IgD-negative memory B cell (primary cell): ENCODE results near the gene THOC5. TPM values are rescaled to one million over a fixed set of nuclear protein-coding genes. Genes with fewer than 3 reads are reported as not detected.
"Not testable (repeated sequence)": the region's sequence is repeated elsewhere in the genome, so short reads cannot be mapped to it uniquely, and the experiment has no call there.

Experiments
- H3K27ac Mint-ChIP-seq, 3 donors: one replicate each; pipeline ENCODE4 v1.8.0; 2020 to 2022; ENCODE audit warnings: mild to moderate bottlenecking in 3 of 3, mixed read lengths in 3 of 3, moderate library complexity in 1 of 3
- H3K27me3 Mint-ChIP-seq: one replicate; pipeline ENCODE4 v1.8.0; 2021; ENCODE audit warnings: mixed read lengths
- H3K36me3 Mint-ChIP-seq: one replicate; pipeline ENCODE4 v1.8.0; 2020; ENCODE audit warnings: mild to moderate bottlenecking, mixed read lengths
- H3K4me1 Mint-ChIP-seq, 3 donors: one replicate each; pipeline ENCODE4 v1.8.0; 2020 to 2022; ENCODE audit warnings: mixed read lengths in 3 of 3, mild to moderate bottlenecking in 1 of 3
- H3K4me3 Mint-ChIP-seq, 4 donors: one replicate each; pipeline ENCODE4 v1.8.0; 2020 to 2022; ENCODE audit warnings: mild to moderate bottlenecking in 4 of 4, mixed read lengths in 4 of 4, moderate library complexity in 3 of 4
- H3K9me3 Mint-ChIP-seq, 3 donors: one replicate each; pipeline ENCODE4 v1.8.0; 2020 to 2021; ENCODE audit warnings: mixed read lengths in 3 of 3, mild to moderate bottlenecking in 1 of 3
- polyA plus RNA-seq: library from polyadenylated mRNA; unstranded; fragments of 300-500 nt; fragmentation: Illumina TruSeq; gene quantifications from one replicate; pipeline ENCODE4 v1.2.3, GENCODE V29; 2021

The THOC5 gene
- polyA plus RNA-seq, 1 donor from 2014 or later: 30.1 TPM

DNA sequence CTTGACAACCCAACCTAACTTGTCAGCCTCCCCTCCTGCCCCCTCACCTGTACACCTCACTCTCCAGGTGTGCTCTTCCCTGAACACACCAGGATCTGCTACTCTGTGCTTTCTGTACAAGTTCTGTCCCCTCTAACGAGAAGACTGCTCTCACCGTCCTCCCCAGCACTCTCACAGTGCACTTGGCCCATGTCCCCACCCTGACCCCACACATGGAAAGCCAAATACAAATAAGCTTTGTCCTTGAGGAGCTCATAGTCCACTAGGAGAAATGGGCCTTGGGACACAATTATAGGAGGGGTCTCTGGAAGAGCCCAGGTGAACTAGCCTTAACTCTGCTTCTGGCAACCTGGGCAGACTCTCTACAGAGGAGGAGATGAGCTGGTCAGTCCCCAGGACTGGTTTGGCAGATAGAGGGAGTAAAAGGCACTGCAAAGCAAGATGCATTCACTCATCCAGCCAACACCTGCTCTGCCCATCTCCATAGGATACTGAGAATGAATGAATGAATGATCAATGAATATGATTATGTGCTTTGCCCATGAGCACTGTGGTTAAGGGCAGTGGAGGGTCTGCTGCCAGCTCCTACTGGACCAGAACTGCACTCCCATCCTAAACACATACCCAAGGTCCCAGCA lies 17.5 kb upstream of the THOC5 start:
- Mint-ChIP-seq H3K36me3 (peaks cover 5% of the 10 kb centered on the region), H3K27ac (no peak overlapping the region), H3K4me3 (no peak overlapping the region), H3K27me3 (no peaks in the 10 kb centered on the region), H3K9me3 (no peaks in the 10 kb centered on the region), H3K4me1 (no peaks in the 10 kb centered on the region)

DNA sequence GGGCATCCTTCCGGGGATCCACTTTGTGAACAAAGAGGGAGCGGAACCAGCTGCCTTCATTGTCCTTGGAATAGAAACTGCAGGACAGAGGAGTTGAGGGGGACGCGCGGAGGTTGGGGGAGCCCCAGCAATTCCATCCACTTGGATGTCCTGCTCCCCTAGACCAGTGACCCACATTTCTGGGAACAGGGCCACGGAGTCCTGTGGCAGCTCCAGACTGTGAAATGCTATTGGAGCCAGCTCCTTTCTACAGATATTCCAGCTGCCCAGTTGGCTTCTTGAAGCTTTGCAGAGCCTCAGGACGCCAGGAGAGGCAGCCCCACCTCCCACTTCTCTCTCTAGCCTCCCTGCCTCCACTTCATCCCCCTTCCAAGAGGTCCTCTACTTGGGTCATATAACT lies 16.9 kb upstream of the THOC5 start:
- no peak overlapping the region for H3K4me3 Mint-ChIP-seq
- H3K9me3 Mint-ChIP-seq: no peaks in the 10 kb centered on the region
- no peaks in the 10 kb centered on the region for H3K4me1 Mint-ChIP-seq
- peaks cover 5% of the 10 kb centered on the region for H3K36me3 Mint-ChIP-seq
- no peaks in the 10 kb centered on the region for H3K27me3 Mint-ChIP-seq
- no peak overlapping the region for H3K27ac Mint-ChIP-seq

GRCh38 chr22:29569011-29569678 lies 15.6 kb upstream of the THOC5 start:
- H3K27ac Mint-ChIP-seq: no peak overlapping the region
- no peaks in the 10 kb centered on the region for H3K9me3 Mint-ChIP-seq
- peaks cover 5% of the 10 kb centered on the region for H3K36me3 Mint-ChIP-seq
- H3K27me3 Mint-ChIP-seq: no peaks in the 10 kb centered on the region
- H3K4me3 Mint-ChIP-seq: no peak overlapping the region
- no peaks in the 10 kb centered on the region for H3K4me1 Mint-ChIP-seq

- Mint-ChIP-seq H3K27me3 (no peaks in the 10 kb centered on the region), H3K4me3 (no peak overlapping the region), H3K4me1 (no peaks in the 10 kb centered on the region), H3K36me3 (peaks cover 5% of the 10 kb centered on the region), H3K27ac (peak overlapping the region in 1 of 3 donors; percentile 5), H3K9me3 (no peaks in the 10 kb centered on the region)
Observed at GRCh38 chr22:29567338-29567737, 13.8 kb upstream of the THOC5 start.

DNA sequence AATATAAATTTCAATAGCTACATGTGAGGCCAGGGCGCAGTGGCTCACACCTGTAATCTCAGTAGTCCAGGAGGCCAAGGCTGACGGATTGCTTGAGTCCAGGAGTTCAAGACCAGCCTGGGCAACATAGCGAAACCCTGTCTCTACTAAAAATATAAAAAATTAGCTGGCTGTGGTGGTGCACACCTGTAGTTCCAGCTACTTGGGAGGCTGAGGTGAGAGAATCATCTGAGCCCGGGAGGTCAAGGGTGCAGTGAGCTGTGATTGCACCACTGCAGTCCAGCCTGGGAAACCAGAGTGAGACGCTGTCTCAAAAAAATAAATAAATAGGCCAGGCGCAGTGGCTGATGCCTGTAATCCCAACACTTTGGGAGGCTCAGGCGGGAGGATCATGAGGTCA lies 13.0 kb upstream of the THOC5 start:
- not testable (repeated sequence) for H3K9me3 Mint-ChIP-seq, H3K27ac Mint-ChIP-seq, H3K4me1 Mint-ChIP-seq, H3K4me3 Mint-ChIP-seq, H3K36me3 Mint-ChIP-seq, H3K27me3 Mint-ChIP-seq

GRCh38 chr22:29563652-29564460 lies 10.3 kb upstream of the THOC5 start:
- H3K9me3 Mint-ChIP-seq: no peaks in the 10 kb centered on the region
- peak overlapping the region in 1 of 3 donors; percentile 78 for H3K27ac Mint-ChIP-seq
- no peaks in the 10 kb centered on the region for H3K27me3 Mint-ChIP-seq
- no peak overlapping the region for H3K4me3 Mint-ChIP-seq
- peaks cover 4% of the 10 kb centered on the region for H3K36me3 Mint-ChIP-seq
- H3K4me1 Mint-ChIP-seq: no peaks in the 10 kb centered on the region

GRCh38 chr22:29559853-29560252 lies 6.3 kb upstream of the THOC5 start:
- Mint-ChIP-seq H3K36me3 (no peaks in the 10 kb centered on the region), H3K9me3 (no peaks in the 10 kb centered on the region), H3K27ac (no peak overlapping the region), H3K4me3 (no peak overlapping the region), H3K27me3 (no peaks in the 10 kb centered on the region), H3K4me1 (peaks cover 0 to 3% (median 0%) of the 10 kb centered on the region in 3 donors)

- H3K27ac Mint-ChIP-seq: peak overlapping the region in 1 of 3 donors; percentile 24
- peaks cover 0 to 3% (median 0%) of the 10 kb centered on the region in 3 donors for H3K4me1 Mint-ChIP-seq
- H3K36me3 Mint-ChIP-seq: no peaks in the 10 kb centered on the region
- H3K4me3 Mint-ChIP-seq: peak overlapping the region in 1 of 4 donors; percentile 6
- no peaks in the 10 kb centered on the region for H3K9me3 Mint-ChIP-seq
- H3K27me3 Mint-ChIP-seq: no peaks in the 10 kb centered on the region
Observed at GRCh38 chr22:29559030-29559429, 5.5 kb upstream of the THOC5 start.

GRCh38 chr22:29555065-29555644 lies 1.6 kb upstream of the THOC5 start:
- peak overlapping the region in 2 of 4 donors; percentile 66 to 75 for H3K4me3 Mint-ChIP-seq

DNA sequence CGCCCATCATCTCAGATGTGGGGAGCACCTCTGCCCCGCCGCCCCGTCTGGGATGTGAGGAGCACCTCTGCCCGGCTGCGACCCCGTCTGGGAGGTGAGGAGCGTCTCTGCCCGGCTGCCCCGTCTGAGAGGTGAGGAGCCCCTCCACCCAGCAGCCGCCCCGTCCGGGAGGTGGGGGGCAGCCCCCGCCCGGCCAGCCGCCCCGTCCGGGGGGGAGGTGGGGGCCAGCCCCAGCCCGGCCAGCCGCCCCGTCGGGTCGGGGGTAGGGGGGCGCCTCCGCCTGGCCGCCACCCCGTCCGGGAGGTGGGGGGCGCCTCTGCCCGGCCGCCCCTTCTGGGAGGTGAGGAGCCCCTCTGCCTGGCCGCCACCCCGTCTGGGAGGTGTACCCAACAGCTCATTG lies 1.2 kb downstream of the THOC5 start:
- not testable (repeated sequence) for H3K36me3 Mint-ChIP-seq, H3K27ac Mint-ChIP-seq, H3K27me3 Mint-ChIP-seq, H3K9me3 Mint-ChIP-seq
- Mint-ChIP-seq H3K4me3 (peak overlapping the region in 1 of 4 donors; percentile 85), H3K4me1 (peaks cover 8 to 20% (median 10%) of the 10 kb centered on the region in 3 donors)

More at GRCh38 chr22:29555065-29555644, 1.6 kb upstream of the THOC5 start:
- Mint-ChIP-seq H3K9me3 (no peaks in the 10 kb centered on the region), H3K4me1 (peaks cover 5 to 11% (median 10%) of the 10 kb centered on the region in 3 donors), H3K27ac (peak overlapping the region in 2 of 3 donors; percentile 9 to 84), H3K36me3 (no peaks in the 10 kb centered on the region), H3K27me3 (no peaks in the 10 kb centered on the region)

DNA sequence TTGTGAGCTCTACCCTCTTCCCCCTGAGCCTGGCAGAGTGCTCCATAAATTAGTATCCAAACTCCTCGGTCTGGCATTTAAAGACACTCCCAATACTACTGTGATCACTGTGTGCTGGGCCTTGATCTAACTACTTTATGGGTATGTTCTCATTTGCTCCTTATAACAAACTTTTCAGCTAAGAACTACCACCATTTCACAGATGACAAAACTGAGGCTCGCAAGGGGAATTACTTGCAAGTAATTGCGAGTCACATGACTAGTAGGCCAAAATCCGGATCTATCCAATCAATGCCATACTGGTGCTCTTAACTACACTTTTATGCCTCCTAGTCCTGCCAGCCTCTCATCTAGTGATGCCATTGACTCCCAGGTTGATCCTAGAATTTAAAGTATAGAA lies 3.6 kb downstream of the THOC5 start:
- peaks cover 9% of the 10 kb centered on the region for H3K36me3 Mint-ChIP-seq
- peak overlapping the region in 1 of 3 donors; percentile 7 for H3K27ac Mint-ChIP-seq
- H3K27me3 Mint-ChIP-seq: no peaks in the 10 kb centered on the region
- H3K4me1 Mint-ChIP-seq: peaks cover 8 to 20% (median 11%) of the 10 kb centered on the region in 3 donors
- H3K9me3 Mint-ChIP-seq: no peaks in the 10 kb centered on the region
- peak overlapping the region in 1 of 4 donors; percentile 55 for H3K4me3 Mint-ChIP-seq

GRCh38 chr22:29545045-29545444 lies 8.5 kb downstream of the THOC5 start:
- not testable (repeated sequence) for H3K27ac Mint-ChIP-seq, H3K27me3 Mint-ChIP-seq, H3K36me3 Mint-ChIP-seq, H3K9me3 Mint-ChIP-seq, H3K4me3 Mint-ChIP-seq
- H3K4me1 Mint-ChIP-seq: peaks cover 7 to 15% (median 8%) of the 10 kb centered on the region in 3 donors

DNA sequence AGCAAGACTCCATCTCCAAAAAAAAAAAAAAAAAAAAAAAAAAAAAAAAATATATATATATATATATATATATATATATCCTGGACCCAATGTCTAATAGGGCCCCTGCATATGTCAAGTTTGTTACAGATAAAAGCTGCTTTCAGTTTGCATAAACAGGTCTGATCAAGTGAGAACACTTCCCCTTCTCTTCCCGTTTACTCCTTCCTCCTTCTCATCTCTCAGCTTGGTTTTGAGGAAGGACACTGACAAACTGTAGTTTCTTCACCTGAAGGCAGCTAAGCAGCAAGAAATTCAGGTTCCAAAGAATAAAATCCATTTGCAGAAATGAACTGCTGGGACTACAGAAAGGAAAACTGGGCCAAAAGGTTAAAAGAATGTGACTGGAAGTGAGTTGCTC lies 11.7 kb downstream of the THOC5 start:
- Mint-ChIP-seq H3K27me3 (no peaks in the 10 kb centered on the region), H3K4me3 (no peak overlapping the region), H3K36me3 (peaks cover 7% of the 10 kb centered on the region), H3K4me1 (peaks cover 5 to 7% (median 6%) of the 10 kb centered on the region in 3 donors), H3K9me3 (no peaks in the 10 kb centered on the region), H3K27ac (no peak overlapping the region)

DNA sequence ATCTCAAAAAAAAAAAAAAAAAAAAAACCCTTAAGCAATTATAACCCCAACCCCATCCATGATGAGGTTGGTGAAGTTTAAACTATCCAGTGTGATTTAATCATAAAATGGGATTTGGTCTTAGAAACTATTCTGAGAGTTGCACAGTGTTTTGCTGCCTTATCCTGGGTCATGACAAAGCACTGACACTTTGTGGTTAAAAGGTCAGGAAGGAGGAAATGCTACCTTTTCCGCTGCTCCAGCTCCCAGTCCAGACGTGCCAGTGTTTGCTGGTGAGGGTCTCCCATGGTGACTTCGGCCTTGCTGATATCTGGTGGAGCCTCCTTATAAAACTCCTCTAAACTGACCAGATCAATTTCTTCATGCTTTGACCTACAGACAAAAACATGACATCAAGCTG lies 14.5 kb downstream of the THOC5 start:
- peaks cover 4 to 6% (median 5%) of the 10 kb centered on the region in 3 donors for H3K4me1 Mint-ChIP-seq
- H3K4me3 Mint-ChIP-seq: no peak overlapping the region
- peaks cover 0 to under 1% (median under 1%) of the 10 kb centered on the region in 3 donors for H3K9me3 Mint-ChIP-seq
- H3K27me3 Mint-ChIP-seq: no peaks in the 10 kb centered on the region
- peaks cover 11% of the 10 kb centered on the region for H3K36me3 Mint-ChIP-seq
- no peak overlapping the region for H3K27ac Mint-ChIP-seq

DNA sequence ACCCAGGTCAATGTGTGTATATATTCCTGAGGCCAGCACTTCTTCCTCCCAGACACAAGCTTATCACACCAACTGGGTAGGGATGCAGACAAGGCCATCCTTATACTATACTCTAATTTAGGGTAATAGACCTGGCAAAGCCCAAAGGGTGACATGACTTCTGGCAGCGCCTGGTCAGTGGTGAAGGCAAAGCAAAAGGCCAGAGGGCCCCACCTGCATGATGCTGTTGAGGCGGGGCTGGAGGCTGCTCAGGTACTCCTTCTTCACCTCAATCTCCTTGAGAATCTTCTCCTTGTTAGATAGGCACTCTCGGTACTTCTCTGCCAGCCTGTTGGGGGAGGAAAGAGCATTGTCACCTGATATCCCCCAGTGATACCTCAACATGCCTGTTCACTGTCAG lies 17.1 kb downstream of the THOC5 start:
- Mint-ChIP-seq H3K4me1 (peaks cover 0 to 3% (median 0%) of the 10 kb centered on the region in 3 donors), H3K9me3 (peaks cover 0 to 5% (median 2%) of the 10 kb centered on the region in 3 donors), H3K36me3 (peaks cover 18% of the 10 kb centered on the region), H3K27me3 (no peaks in the 10 kb centered on the region), H3K27ac (no peak overlapping the region), H3K4me3 (no peak overlapping the region)
